GM19240 (cell line): ENCODE data around the gene HCN2.
A peak's percentile ranks its signal among the peaks of the same experiment; 100 is the strongest.
"Not testable (repeated sequence)": the region's sequence is repeated elsewhere in the genome, so short reads cannot be mapped to it uniquely, and the experiment has no call there.

Source experiments
- DNase-seq: peaks from one replicate; pipeline ENCODE4 v3.0.0; 2011; ENCODE audit warnings: low spot score; ENCODE audit not compliant: insufficient read length

The HCN2 gene

DNA sequence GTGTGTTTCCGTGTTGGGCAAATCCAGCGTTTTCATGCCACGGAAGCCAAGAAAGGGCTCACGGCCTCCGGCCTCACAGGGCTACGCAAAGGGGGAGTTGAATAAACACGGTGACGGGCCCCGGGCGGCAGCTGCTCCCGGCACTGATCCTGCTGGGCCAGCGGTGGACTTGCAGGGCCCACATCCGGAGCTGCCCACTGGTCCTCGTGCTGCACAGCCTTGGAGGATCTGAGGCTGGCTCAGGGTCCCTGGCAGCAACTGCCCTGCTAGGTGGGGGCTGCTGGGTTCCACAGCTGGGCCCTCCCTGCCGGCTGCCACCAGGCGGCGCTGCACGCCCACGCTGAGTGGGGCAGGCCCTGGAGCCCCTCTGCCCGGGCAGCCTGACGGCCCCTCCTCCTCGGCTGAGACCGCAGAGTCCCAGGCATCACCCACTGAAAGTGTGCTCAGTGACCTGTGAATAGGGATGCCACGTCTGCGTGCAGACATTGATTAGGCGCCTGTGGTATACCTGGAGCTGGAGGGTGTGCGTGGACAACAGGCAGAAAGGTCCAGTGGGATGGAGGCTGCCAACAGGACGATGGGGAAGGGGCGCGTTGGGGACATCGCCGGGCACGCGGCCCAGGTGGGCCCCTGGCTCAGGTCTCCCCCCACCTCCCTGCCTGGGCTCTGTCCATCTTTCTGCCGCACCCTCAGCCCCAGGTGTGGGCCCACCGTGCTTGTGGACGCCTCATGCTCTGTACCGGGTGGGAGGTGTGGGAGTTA is 5.3 kb upstream of the HCN2 start:
- DNase-seq: peak; percentile 84

GRCh38 chr19:585146-585545 is 4.5 kb upstream of the HCN2 start:
- not testable (repeated sequence) for DNase-seq

DNA sequence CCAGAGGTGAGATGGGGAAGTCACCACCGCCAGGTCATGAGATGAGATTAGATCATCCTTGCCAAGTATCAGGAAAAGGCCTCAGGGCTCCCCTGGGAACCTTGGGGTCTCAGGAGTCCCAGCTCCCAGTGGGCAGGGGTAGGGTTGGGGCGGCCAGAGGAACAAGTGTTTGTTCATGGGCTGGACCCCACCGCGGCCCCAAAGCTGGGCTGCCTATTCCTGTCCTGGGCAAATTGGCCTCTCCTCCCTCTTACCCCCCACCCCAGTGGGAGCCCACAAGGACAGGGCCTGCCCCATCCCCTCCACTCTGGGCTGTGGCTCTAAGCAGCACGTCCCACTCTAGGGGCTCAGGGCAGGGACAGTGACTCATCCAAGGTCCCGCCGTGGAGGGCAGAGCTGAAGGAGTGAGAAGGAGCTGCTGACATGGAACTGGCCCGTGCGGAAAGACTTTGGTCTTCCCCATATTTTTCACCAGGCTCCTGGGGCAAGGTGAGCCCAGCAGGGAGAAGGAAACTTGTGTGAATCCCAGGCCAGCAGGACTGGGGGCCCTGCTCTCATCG is 4.0 kb upstream of the HCN2 start:
- no peak for DNase-seq

- no peak for DNase-seq
Measured at GRCh38 chr19:588093-588740, 1.5 kb upstream of the HCN2 start.

GRCh38 chr19:588741-589692 is 664 bp upstream of the HCN2 start:
- DNase-seq: no peak

- no peak for DNase-seq
Measured at GRCh38 chr19:590396-590745, 690 bp downstream of the HCN2 start.

- no peak for DNase-seq
Measured at GRCh38 chr19:590750-591098, 1.0 kb downstream of the HCN2 start.

DNA sequence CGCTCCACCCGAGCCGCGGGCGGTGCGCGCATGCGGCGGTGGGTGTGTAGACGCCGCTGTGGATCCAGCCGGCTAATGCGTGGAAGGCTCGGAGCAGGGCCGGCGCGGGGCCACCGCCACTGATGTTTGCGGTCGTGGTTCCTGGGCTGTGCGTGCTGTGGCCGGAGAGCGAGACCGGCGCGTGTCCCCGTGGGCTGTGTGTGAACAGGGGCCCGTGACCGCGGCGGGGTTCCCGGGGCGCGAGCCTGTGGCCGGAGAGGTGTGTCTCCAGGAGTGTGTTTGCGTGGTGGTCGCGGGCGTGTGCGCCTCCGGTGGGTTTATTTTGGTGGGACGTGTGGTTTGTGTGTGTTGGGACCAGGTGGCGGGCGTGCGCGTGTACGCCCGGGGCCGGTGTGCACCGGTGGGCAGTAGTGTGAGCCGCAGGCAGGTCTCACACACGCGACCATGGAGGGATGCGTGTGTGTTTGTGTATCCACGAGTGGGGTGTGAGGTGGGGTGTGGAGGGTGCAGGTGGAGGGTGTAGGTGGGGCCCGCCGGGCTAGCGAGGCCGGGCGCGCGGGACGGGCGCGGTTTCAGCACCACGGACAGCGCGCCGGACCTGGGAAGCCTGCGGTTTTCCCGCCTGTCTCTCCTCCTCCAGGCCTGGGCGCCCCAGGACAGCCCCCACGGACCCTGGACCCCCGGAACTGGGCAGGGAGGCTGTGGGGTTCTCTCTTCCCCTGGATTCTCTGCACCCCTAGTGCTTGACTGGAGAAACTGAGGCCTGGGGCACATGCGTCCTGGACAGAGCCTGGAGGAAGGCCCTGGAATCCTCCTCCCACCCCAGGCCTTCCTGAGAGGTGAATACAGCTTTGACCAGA is 1.6 kb downstream of the HCN2 start:
- DNase-seq: no peak

DNA sequence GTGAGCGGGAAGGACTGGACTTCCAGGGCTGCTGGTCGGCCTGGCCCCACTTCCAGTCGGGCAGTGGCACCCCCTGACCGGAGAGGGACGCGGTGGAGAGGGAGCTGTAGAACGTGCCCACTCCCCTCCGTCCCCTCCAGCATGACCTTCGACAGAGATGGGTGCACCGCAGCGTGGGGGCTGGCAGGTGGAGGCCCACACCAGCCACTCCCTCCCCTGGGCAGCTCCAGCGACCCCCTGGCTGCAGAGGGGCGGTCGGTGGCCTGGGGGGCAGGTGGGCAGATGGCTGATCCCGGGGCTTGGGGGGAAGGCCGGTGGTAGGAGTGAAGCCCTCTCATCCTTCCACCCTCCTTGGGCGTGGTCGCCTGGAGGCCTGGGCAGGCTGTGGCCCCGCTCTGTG is 2.4 kb downstream of the HCN2 start:
- no peak for DNase-seq

- DNase-seq: no peak
Measured at GRCh38 chr19:593055-593454, 3.4 kb downstream of the HCN2 start.

DNA sequence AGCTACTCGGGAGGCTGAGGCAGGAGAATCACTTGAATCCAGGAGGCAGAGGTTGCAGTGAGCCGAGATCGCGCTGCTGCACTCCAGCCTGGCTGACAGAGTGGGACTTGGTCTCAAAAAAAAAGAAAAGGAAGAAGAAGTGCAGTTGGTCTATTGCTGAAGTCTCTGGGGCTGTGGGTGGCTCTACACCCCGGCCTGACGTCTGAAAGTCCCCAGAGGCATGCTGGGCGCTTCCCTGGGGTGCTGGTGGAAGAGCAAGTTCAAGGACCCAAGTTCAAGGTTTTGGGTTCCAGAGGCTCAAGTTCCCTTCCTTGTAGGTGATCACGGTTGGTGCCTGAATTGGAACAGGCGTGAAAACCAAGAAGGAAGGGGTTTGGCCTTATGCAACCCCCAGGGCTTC is 3.8 kb downstream of the HCN2 start:
- no peak for DNase-seq

GRCh38 chr19:594265-594870 is 4.7 kb downstream of the HCN2 start:
- DNase-seq: no peak

DNA sequence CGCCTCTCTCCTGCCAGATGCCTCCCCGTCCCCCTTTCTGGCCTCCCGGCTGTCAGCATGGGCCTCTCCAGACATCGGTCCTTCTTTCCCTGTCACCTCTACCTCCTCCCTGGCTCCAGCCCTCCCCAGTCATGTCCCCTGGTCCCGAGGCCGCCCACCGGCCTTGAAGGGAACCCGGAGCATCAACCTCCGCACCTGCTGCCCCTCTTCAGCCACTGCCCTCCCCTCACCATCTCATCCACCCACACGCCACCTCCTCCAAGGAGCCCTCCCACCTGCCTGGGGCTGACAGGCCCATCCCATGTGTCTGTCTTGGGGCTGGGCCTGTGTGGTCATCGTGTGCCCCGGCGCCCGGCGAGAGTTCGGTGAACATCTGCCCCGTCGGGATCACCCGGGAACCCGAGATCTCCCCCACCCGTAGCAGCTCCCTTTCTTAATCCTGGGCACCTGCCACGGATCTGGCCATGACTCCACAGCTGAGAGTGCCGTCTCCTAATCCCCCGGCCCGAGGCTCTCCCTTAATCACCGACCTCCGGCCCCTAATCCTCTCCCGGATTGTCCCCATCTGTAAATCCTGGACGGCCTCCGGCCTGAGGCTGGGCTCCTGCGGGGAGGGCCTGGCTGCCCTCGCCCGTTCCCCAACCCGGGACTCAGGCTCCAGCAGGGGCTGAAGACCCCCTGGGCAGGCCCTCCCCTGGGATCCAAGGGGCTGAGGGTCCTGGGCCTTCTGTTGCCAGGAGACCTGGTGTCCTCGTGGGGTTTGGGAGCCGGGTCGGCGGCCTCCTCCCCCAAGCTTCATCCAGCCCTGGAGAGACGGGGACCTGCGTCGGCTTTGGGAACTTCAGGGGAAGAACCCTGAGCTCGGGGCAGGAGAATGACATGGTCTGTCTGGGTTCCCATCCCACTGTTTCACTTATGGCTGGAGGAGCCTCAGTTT is 5.9 kb downstream of the HCN2 start:
- no peak for DNase-seq

DNA sequence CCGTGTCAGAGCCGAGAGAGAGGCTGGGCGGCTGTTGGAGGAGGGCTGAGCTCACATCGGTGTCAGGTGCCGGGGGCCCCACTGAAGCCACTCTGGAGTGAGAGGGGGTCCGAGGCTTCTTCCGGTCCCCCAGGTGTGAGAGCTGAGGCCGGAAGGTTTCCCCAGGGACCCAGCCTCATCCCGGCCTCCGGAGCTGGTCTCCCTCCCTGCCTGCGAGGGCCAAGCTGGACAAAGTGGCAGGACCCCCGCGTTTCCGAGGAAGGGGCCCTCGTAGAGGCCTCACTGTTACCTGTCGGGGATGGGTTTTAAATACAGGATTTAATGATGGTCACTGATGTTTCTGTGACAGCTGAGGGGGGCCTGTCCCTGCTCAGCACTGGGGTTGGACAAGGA is 6.6 kb downstream of the HCN2 start:
- no peak for DNase-seq

DNA sequence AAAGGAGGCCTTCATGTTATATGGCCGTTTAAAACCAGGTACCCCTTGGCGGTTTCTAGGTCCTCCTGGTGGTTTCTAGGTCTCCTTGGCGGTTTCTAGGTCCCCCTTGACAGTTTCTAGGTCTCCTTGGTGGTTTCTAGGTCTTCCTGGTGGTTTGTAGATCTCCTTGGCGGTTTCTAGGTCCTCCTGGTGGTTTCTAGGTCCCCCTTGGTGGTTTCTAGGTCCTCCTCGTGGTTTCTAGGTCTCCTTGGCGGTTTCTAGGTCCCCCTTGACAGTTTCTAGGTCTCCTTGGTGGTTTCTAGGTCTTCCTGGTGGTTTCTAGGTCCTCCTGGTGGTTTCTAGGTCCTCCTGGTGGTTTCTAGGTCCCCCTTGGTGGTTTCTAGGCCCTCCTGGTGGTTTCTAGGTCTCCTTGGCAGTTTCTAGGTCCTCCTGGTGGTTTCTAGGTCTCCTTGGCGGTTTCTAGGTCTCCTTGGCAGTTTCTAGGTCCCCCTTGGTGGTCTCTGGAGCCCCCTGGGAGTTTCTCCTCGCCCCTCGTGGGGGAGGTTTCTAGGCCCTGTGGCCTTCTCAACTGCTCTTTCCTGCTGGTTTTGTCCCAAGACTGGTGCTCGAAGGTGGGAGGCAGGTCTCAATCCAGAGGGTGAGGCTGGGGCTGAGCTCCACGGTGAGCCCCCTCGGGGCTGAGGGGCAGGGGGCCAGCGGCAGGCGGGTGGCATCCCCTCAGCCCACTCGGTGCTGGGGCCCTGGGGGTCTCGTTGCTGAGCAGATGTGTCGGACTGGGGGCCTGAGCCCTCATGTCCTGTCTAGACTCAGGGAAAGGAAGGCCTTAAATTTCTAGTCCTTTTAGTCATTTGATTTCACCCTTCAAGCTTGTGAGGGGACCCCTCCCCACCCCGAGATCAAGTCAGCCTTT is 8.0 kb downstream of the HCN2 start:
- no peak for DNase-seq

DNA sequence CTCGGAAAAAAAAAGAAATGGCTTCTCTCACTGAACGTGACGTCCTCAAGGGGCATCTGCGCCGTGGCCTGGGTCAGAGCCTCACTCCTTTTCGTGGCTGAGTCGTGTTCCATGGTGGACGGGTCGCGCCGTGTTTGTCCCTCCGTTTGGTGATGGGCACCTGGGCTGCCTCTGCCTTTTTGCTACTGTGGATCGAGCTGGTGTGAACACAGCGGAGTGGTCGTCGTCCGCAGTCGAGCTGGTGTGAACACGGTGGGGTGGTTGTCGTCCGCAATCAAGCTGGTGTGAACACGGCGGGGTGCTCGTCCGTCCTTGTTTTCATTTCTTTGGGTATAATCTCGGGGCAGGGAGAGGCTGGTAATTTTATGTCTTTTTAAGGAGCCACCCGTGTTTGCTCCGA is 11.6 kb downstream of the HCN2 start:
- DNase-seq: no peak

DNA sequence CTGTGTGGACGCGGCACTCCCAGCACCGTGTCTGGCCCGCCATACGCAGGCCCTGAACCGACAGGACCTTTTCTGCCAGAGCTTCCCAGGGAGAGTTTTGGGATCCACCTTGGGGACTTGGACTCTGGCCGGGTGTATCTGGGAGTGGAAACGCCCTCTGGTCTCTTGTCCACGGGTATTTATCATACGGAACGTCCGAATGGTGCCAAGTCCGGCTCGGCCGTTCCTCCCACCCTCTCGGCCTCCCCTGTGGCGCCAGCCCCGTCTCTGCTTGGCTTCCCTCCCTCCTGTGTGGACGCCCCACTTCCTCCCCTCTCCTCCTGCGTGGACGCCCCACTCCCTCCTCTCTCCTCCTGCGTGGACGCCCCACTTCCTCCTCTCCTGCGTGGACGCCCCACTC is 12.1 kb downstream of the HCN2 start:
- no peak for DNase-seq
